ENCODE measurements around the gene PARD6B. TPM values are rescaled to one million over a fixed set of nuclear protein-coding genes. Genes with fewer than 3 reads are reported as not detected.

PARD6B gene
- total RNA-seq, 1 donor from 2014 or later, result 32.5 TPM

- intact Hi-C loops (cut with DNase I), result no loop called here
- no peak overlapping the region for H3K4me3 ChIP-seq
- TF ChIP-seq, protein P1, sequence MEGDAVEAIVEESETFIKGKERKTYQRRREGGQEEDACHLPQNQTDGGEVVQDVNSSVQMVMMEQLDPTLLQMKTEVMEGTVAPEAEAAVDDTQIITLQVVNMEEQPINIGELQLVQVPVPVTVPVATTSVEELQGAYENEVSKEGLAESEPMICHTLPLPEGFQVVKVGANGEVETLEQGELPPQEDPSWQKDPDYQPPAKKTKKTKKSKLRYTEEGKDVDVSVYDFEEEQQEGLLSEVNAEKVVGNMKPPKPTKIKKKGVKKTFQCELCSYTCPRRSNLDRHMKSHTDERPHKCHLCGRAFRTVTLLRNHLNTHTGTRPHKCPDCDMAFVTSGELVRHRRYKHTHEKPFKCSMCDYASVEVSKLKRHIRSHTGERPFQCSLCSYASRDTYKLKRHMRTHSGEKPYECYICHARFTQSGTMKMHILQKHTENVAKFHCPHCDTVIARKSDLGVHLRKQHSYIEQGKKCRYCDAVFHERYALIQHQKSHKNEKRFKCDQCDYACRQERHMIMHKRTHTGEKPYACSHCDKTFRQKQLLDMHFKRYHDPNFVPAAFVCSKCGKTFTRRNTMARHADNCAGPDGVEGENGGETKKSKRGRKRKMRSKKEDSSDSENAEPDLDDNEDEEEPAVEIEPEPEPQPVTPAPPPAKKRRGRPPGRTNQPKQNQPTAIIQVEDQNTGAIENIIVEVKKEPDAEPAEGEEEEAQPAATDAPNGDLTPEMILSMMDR (IDR thresholded peaks at IDR 0.05), result no peak
- ATAC-seq (no peak), DNase-seq (no peak)
- peaks cover 42% of the 10 kb centered on the region for H3K4me1 ChIP-seq
- peaks cover 4% of the 10 kb centered on the region for H3K27me3 ChIP-seq (ENCODE audit: low read depth)
- peak overlapping the region; percentile 81 for H3K27ac ChIP-seq
- H3K9me3 ChIP-seq, result no peaks in the 10 kb centered on the region
- no peaks in the 10 kb centered on the region for H3K36me3 ChIP-seq
These were observed 2.8 kb upstream of the PARD6B start for GRCh38 chr20:50728486-50728980.

GRCh38 chr20:50728981-50729874, 2.2 kb upstream of the PARD6B start:
- Histone ChIP-seq H3K4me3 (no peak overlapping the region), H3K27me3 (ENCODE audit: low read depth) (peaks cover 4% of the 10 kb centered on the region), H3K36me3 (no peaks in the 10 kb centered on the region), H3K4me1 (peaks cover 42% of the 10 kb centered on the region), H3K27ac (peak overlapping the region; percentile 81), H3K9me3 (no peaks in the 10 kb centered on the region)
- TF ChIP-seq, protein P1 (IDR thresholded peaks at IDR 0.05), result no peak
- intact Hi-C loops (cut with DNase I), result no loop called here
- DNase-seq (peak; percentile 54), ATAC-seq (peak in 1 of 2 donors; percentile 3)

DNA sequence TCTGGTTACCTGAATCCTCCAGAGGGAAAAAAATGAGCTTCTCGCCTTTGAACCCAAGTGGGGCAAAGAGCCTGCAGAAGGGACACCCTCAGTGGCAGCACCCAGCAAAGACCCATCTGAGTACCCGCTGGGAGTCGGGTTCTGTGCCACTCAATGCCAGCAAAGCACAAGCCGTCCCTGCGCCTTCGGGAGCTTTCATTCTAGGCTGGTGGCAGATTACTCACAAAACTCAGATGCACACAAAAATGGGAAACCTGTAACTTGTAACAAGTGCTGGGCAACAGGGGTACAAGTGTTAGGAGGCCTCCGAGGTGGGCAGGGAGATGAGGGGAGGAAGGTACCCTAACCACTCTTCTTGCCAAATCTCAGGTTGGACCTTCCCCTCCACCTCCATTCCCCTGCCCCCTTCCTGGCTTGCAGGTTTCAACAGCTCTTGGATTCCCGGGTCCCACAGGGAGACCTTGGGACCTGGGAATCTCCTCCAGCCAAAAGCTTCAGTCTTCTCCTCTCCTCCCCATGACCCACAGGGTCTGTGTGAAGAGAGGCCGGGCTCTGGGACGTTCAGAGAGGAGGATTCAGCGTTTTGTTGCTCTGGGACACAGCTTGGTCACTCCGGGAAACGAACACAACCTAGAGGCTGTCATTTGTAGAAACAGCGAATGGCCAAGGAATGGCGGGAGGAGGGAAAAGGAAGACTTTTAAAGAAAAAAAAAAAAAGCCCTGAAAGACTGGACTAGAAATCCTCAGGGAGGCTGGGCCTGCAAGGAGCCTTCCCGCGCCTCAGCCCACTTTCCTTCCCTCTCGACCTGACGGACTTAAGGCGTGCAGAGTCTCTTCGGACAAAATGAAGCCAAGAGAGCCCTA, 1.2 kb upstream of the PARD6B start:
- TF ChIP-seq, protein P1 (IDR thresholded peaks at IDR 0.05), result no peak
- Histone ChIP-seq H3K36me3 (no peaks in the 10 kb centered on the region), H3K4me1 (peaks cover 37% of the 10 kb centered on the region), H3K4me3 (peak overlapping the region; percentile 93), H3K27me3 (ENCODE audit: low read depth) (peaks cover 4% of the 10 kb centered on the region), H3K9me3 (no peaks in the 10 kb centered on the region), H3K27ac (peak overlapping the region; percentile 81)
- intact Hi-C loops (cut with DNase I), result no loop called here
- peak; percentile 0 for ATAC-seq
- DNase-seq, result no peak

- ATAC-seq, result no peak
- TF ChIP-seq, protein P1 (IDR thresholded peaks at IDR 0.05), result no peak
- H3K36me3 ChIP-seq, result no peaks in the 10 kb centered on the region
- no peaks in the 10 kb centered on the region for H3K9me3 ChIP-seq
- peaks cover 4% of the 10 kb centered on the region for H3K27me3 ChIP-seq (ENCODE audit: low read depth)
- peak overlapping the region; percentile 81 for H3K27ac ChIP-seq
- no peak for DNase-seq
- intact Hi-C loops (cut with DNase I), result no loop called here
- H3K4me3 ChIP-seq, result peak overlapping the region; percentile 93
- peaks cover 33% of the 10 kb centered on the region for H3K4me1 ChIP-seq
These were observed 670 bp upstream of the PARD6B start for GRCh38 chr20:50730765-50731054.

GRCh38 chr20:50731930-50732690, 730 bp downstream of the PARD6B start:
- Histone ChIP-seq H3K4me1 (peaks cover 33% of the 10 kb centered on the region), H3K27me3 (ENCODE audit: low read depth) (peaks cover 4% of the 10 kb centered on the region), H3K36me3 (no peaks in the 10 kb centered on the region), H3K9me3 (no peaks in the 10 kb centered on the region), H3K27ac (peak overlapping the region; percentile 93), H3K4me3 (peak overlapping the region; percentile 93)
- TF ChIP-seq, protein P1 (IDR thresholded peaks at IDR 0.05), result no peak
- DNase-seq (no peak), ATAC-seq (peak in 1 of 2 donors; percentile 17)
- intact Hi-C loops (cut with DNase I), result no loop called here

Measured in lower lobe of right lung (tissue), 2 donors.